D341Med (cell line): ENCODE measurements around the gene GLI3.

Experiments
- DNase-seq: peaks from one replicate; pipeline ENCODE4 v3.0.0; 2012; ENCODE audit warnings: low spot score

The GLI3 gene

GRCh38 chr7:42105554-42106358, 131.3 kb downstream of the GLI3 start:
- no peak for DNase-seq

- no peak for DNase-seq
These were observed 132.3 kb downstream of the GLI3 start for GRCh38 chr7:42104694-42105093.

DNA sequence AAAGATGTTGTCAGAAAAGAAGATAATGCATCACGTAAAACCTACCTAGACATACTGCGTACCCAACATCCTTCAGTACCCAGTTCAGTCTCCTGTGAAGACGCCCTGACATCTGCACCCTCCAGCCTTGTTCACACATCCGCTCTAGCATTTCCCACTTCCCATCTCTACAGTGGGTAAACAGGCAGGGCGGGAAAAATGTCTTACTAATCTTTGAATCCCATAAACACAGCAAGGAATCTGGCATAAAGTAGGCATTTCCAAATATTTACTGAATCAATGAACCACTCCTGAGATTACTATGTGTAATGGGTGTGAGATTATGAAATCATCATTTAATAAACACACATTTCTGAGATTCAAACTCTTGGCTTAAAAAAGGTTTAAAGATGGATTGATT, 132.8 kb downstream of the GLI3 start:
- no peak for DNase-seq

- no peak for DNase-seq
These were observed 133.6 kb downstream of the GLI3 start for GRCh38 chr7:42103456-42103855.

- no peak for DNase-seq
These were observed 134.0 kb downstream of the GLI3 start for GRCh38 chr7:42103020-42103419.

DNA sequence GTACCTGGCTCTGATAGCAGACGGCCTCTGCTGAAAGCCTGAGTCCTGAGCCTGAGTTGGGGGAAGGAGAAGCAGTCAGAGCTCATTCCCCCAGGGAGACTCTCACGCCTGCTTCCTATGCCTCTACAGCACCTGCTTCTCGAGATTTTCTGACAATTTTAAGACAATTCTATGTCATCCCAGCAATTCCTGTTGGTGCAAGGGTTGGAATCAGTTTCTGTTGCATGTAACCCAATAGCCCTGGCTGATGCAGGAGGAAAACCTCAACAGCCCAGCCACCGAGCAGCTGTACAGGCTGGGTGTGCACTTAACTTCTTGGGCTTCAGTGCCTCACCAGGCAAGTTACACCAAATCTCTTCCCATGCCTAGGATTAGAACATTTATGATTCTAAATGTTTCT, 134.7 kb downstream of the GLI3 start:
- no peak for DNase-seq

DNA sequence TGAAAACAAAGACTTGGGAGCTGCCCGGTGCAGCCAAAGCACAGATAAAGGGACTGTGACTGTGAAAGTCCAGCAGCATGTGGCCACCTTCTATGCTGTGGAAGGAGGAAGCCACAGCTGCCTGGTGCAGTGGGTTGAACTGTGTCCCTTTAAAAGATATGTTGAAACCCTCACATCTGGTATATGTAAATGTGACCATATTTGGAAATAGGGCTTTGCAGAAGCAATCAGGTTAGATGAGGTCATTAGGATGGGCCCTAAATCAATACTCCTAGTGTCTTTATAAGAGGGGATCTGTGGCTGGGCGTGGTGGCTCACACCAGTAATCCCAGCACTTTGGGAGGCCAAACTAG, 136.9 kb downstream of the GLI3 start:
- DNase-seq: no peak

DNA sequence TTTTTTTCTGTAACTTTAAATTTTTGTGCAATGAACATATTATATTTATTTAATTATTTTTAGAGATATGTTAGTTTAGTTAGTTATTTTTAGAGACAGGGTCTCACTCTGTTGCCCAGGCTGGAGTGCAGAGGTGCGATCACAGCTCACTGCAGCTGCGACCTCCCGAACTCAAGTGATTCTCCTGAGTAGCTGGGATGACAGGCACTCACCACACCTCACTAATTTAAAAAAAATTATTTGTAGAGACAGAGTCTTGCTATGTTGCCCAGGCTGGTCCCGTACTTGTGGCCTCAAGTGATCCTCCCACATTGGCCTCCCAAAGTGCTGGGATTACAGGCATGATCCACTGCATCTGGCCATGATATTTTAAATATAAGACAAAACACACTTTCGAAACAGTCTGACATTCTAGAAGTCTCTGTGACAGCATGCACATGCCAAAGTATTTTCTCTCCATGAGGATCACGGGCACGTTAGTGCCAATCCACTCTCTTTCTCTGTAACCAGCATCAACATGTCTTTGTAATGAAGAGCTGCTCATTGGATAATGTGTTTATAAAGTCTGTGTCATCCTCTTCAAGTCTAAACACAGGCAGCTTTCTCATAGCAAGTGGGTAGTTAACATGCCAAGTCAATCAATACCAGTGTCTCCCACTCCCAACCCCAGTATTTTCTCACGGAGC, 137.4 kb downstream of the GLI3 start:
- DNase-seq: no peak

- no peak for DNase-seq
These were observed 137.9 kb downstream of the GLI3 start for GRCh38 chr7:42099066-42099465.

- DNase-seq: no peak
These were observed 139.3 kb downstream of the GLI3 start for GRCh38 chr7:42097752-42098151.

GRCh38 chr7:42096681-42097561, 140.1 kb downstream of the GLI3 start:
- DNase-seq: no peak

DNA sequence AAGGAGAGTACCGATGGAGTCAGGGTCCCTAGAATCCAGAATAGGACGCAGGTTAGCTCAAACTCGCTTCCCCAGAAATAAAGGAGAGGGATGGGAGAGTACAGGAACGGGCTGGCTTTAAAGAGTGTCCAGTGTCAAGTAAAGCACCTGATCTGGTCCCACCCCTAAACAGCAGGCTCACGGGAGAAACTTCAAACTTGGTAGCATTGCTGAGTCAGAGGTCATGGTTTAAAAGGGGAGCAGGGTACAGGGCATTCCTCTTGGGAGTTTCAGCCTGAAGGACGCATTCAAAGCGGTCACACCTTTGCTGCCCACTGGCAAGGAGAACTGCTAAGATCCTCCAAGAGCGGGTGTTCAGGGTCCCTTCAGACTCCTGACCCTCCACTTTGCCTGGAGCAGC, 140.7 kb downstream of the GLI3 start:
- no peak for DNase-seq

GRCh38 chr7:42095791-42096190, 141.2 kb downstream of the GLI3 start:
- DNase-seq: no peak

DNA sequence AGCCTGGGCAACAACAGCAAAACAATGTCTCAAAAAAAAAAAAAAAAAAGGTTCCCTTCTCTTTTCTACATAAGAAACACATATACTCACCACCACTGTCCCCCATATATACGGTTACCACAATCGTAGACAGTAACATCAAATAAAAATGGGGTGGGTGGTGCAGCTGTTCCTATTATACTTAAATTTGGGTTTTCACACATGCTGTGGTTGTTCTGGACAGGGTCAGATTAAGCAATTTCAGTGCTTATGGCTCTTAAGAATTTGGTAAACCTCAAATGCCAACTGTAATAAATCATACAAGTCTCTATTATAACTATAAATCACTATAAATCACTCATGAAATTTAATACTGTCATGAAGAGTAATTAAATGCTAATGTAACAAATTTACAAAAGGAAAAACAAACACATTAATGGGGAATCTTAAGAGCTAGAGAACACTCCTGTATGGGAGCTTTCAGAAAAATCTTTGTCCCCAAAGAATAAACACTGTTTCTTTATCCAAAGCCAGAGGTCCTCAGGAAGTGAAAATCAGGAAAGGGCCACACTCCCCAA, 143.6 kb downstream of the GLI3 start:
- no peak for DNase-seq

- no peak for DNase-seq
These were observed 145.3 kb downstream of the GLI3 start for GRCh38 chr7:42091461-42092291.

- no peak for DNase-seq
These were observed 146.2 kb downstream of the GLI3 start for GRCh38 chr7:42090806-42091205.

DNA sequence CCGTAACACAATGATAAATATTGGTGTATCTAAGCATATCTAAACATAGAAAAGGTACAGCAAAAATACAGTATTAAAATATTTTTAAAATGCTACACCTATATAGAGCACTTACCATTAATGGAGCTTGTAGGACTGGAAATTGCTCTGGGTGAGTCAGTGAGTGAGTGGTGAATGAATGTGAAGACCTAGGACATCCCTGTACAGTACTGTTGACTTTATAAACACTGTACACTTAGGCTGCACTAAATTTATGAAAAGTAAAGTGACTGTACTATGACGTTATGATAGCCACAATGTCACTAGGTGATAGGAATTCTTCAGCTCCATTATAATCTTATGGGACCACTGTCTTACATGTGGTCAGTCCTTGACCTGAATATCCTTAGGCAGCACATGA, 147.0 kb downstream of the GLI3 start:
- DNase-seq: no peak

DNA sequence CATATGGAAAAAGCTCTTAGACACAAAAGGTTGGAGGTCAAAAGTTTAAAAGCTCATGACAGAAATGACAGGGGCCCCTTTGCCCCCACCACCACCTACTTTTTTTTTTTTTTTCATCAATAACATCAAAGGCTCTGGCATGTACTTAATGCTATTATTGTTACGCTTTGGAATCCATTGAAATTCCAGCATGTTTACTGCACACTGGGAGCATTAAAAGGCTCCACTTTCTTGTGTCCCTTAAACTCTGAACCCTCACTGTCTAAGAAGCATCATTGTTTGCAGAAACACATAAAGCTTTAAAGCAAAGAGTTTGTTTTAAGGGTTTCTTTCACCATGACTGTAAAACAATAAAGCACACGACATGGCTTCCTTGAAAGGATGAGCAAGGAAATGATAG, 149.4 kb downstream of the GLI3 start:
- DNase-seq: no peak

DNA sequence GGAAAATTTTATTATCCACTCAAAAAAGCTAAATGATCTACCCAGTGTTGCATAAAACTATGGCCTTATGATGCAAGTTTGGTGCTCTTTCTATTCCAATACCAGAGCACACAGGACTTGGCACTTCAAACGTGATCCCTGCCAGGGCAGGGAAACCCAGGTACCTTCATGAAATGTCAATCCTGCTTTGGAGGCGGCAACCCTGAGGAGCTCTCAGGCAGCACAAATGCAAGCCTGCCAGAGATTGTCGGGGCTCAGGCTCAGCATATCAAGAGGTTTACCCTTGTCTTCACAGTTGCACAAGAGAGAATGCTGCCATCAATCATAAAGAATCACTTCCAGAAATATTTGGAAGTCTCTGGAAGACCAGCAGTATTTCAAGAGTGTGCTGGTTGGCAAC, 151.5 kb downstream of the GLI3 start:
- no peak for DNase-seq

- no peak for DNase-seq
These were observed 152.7 kb downstream of the GLI3 start for GRCh38 chr7:42084263-42084662.

- DNase-seq: no peak
These were observed 153.7 kb downstream of the GLI3 start for GRCh38 chr7:42083284-42083683.

GRCh38 chr7:42082144-42082543, 154.9 kb downstream of the GLI3 start:
- no peak for DNase-seq
